Hindlimb muscle (tissue), 1 donor: ENCODE results near the gene ENDOV. TPM values are rescaled to one million over a fixed set of nuclear protein-coding genes. Genes with fewer than 3 reads are reported as not detected.

ENCODE experiments used
- DNase-seq: peaks from one replicate; pipeline ENCODE4 v3.0.0-alpha.2; 2013
- polyA plus RNA-seq: library from polyadenylated mRNA; unstranded; fragments of 120-200 nt; gene quantifications from one replicate; pipeline ENCODE4 v1.2.1, GENCODE V29; 2013; ENCODE audit not compliant: insufficient read length

Gene ENDOV
- polyA plus RNA-seq, 1 donor, result 23.3 TPM

- DNase-seq, result no peak
Measured at GRCh38 chr17:80468781-80469493, 54.0 kb downstream of the ENDOV start.

- no peak for DNase-seq
Measured at GRCh38 chr17:80469667-80470066, 54.7 kb downstream of the ENDOV start.

- DNase-seq, result no peak
Measured at GRCh38 chr17:80470603-80471002, 55.6 kb downstream of the ENDOV start.

- DNase-seq, result no peak
Measured at GRCh38 chr17:80471922-80472321, 57.0 kb downstream of the ENDOV start.

GRCh38 chr17:80472996-80473395, 58.0 kb downstream of the ENDOV start:
- DNase-seq, result no peak

- DNase-seq, result no peak
Measured at GRCh38 chr17:80473701-80474100, 58.7 kb downstream of the ENDOV start.

- no peak for DNase-seq
Measured at GRCh38 chr17:80474231-80474960, 59.4 kb downstream of the ENDOV start.

GRCh38 chr17:80474961-80475909, 60.3 kb downstream of the ENDOV start:
- no peak for DNase-seq

GRCh38 chr17:80475910-80476876, 61.2 kb downstream of the ENDOV start, which contains the start of gene NPTX1:
Gene NPTX1 (minus strand): TSS chr17:80476607. CDS start chr17:80476446, 161 bp downstream.
- no peak for DNase-seq

- no peak for DNase-seq
Measured at GRCh38 chr17:80476877-80477646, 62.1 kb downstream of the ENDOV start.

- no peak for DNase-seq
Measured at GRCh38 chr17:80477647-80478478, 62.9 kb downstream of the ENDOV start.

- DNase-seq, result no peak
Measured at GRCh38 chr17:80478487-80479245, 63.7 kb downstream of the ENDOV start.

GRCh38 chr17:80479246-80479566, 64.2 kb downstream of the ENDOV start:
- DNase-seq, result no peak

- no peak for DNase-seq
Measured at GRCh38 chr17:80480248-80480647, 65.3 kb downstream of the ENDOV start.

GRCh38 chr17:80481284-80482057, 66.5 kb downstream of the ENDOV start:
- no peak for DNase-seq

- DNase-seq, result no peak
Measured at GRCh38 chr17:80482058-80482318, 67.0 kb downstream of the ENDOV start.

GRCh38 chr17:80482555-80483308, 67.8 kb downstream of the ENDOV start:
- DNase-seq, result no peak

- DNase-seq, result no peak
Measured at GRCh38 chr17:80485846-80486245, 70.9 kb downstream of the ENDOV start.
